Adrenal gland (tissue), 5 donors: ENCODE results near the gene ARHGEF11.

ENCODE experiments used
- CTCF ChIP-seq, 6 experiments: fragments of 450-650 bp in 4 of 6; fragments of 200-600 bp in 2 of 6; sonication (generic) in 1 of 6; IDR thresholded peaks; 1 replicate in 5 of 6; 2 replicates in 1 of 6; pipeline versions ENCODE4 v1.5.1 to v1.8.0; 2016 to 2021; ENCODE audit warnings: antibody characterized with exemption in 6 of 6, mild to moderate bottlenecking in 2 of 6, moderate library complexity in 1 of 6
- POLR2A ChIP-seq, 2 donors: fragments of 450-650 bp; IDR thresholded peaks; one replicate each; pipeline ENCODE4 v1.6.1; 2017; ENCODE audit warnings: antibody characterized with exemption in 2 of 2, mild to moderate bottlenecking in 2 of 2, moderate library complexity in 1 of 2
- donor health status: DM: no; HTN: no; CAD: no.

DNA sequence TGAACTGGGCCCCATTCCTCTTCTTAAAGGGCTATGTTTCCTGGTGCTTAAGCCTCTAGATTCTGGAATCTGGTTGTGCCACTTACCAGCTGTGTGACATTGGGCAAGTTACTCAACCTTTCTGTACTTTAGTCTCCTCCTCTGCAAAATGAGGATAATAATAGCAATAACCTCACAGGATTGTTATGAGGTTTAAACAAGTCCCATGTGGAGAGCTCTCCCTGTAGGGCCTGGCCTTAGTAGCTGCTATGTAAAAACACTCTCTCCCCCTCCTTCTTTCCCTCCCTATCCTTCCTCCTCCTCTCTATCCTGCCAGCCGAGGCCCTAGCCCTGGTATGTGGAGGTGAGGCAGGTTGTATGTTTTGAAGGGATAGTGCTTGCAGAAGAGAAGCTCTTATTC lies 160.2 kb downstream of the ARHGEF11 start:
- TF ChIP-seq POLR2A (IDR thresholded peaks at IDR 0.05) = no peak
- TF ChIP-seq CTCF (IDR thresholded peaks at IDR 0.05) = no peak
